Measurements from ENCODE around the gene HOXA5. TPM values are rescaled to one million over a fixed set of nuclear protein-coding genes. Genes with fewer than 3 reads are reported as not detected.
A peak's percentile ranks its signal among the peaks of the same experiment; 100 is the strongest.

The HOXA5 gene
- total and polyA plus RNA-seq, 4 donors = 20.6 to 171 (median 95.6) TPM

GRCh38 chr7:27176524-27176845 is 33.0 kb upstream of the HOXA5 start:
- H3K4me1 ChIP-seq (ENCODE audit: control insufficient read depth, insufficient read depth, low read length) = peaks cover 69% of the 10 kb centered on the region
- DNase-seq (ENCODE audit: low read depth in 4 of 6, low spot score in 6 of 6) = no peak
- H3K27ac ChIP-seq (ENCODE audit: low read depth, low read length) = peak overlapping the region; percentile 85
- H3K36me3 ChIP-seq (ENCODE audit: control insufficient read depth, insufficient read depth, low read length) = peaks cover 9% of the 10 kb centered on the region
- peak overlapping the region; percentile 4 for H3K4me3 ChIP-seq (ENCODE audit: low read depth, low read length)
- WGBS (ENCODE audit: insufficient coverage) = 50% methylated on average over 2 of the region's 3 CpGs
- no peaks in the 10 kb centered on the region for H3K9me3 ChIP-seq (ENCODE audit: control insufficient read depth, insufficient read depth, low read length)
- peaks cover 90% of the 10 kb centered on the region for H3K27me3 ChIP-seq (ENCODE audit: control insufficient read depth, insufficient read depth, low read length)

GRCh38 chr7:27175626-27176523 is 32.4 kb upstream of the HOXA5 start:
- WGBS (ENCODE audit: insufficient coverage) = 46% methylated on average over 39 of the region's 40 CpGs
- H3K9me3 ChIP-seq (ENCODE audit: control insufficient read depth, insufficient read depth, low read length) = no peaks in the 10 kb centered on the region
- H3K27me3 ChIP-seq (ENCODE audit: control insufficient read depth, insufficient read depth, low read length) = peaks cover 92% of the 10 kb centered on the region
- peaks cover 12% of the 10 kb centered on the region for H3K36me3 ChIP-seq (ENCODE audit: control insufficient read depth, insufficient read depth, low read length)
- peaks cover 72% of the 10 kb centered on the region for H3K4me1 ChIP-seq (ENCODE audit: control insufficient read depth, insufficient read depth, low read length)
- peak overlapping the region; percentile 4 for H3K4me3 ChIP-seq (ENCODE audit: low read depth, low read length)
- peak overlapping the region; percentile 85 for H3K27ac ChIP-seq (ENCODE audit: low read depth, low read length)
- no peak for DNase-seq (ENCODE audit: low read depth in 4 of 6, low spot score in 6 of 6)

GRCh38 chr7:27174874-27175625 is 31.6 kb upstream of the HOXA5 start:
- 49% methylated on average over 9 of the region's 12 CpGs for WGBS (ENCODE audit: insufficient coverage)
- H3K9me3 ChIP-seq (ENCODE audit: control insufficient read depth, insufficient read depth, low read length) = no peaks in the 10 kb centered on the region
- H3K27ac ChIP-seq (ENCODE audit: low read depth, low read length) = peak overlapping the region; percentile 85
- peaks cover 64% of the 10 kb centered on the region for H3K4me1 ChIP-seq (ENCODE audit: control insufficient read depth, insufficient read depth, low read length)
- peaks cover 90% of the 10 kb centered on the region for H3K27me3 ChIP-seq (ENCODE audit: control insufficient read depth, insufficient read depth, low read length)
- H3K36me3 ChIP-seq (ENCODE audit: control insufficient read depth, insufficient read depth, low read length) = peaks cover 12% of the 10 kb centered on the region
- peak overlapping the region; percentile 4 for H3K4me3 ChIP-seq (ENCODE audit: low read depth, low read length)
- no peak for DNase-seq (ENCODE audit: low read depth in 4 of 6, low spot score in 6 of 6)

GRCh38 chr7:27173956-27174873 is 30.7 kb upstream of the HOXA5 start, which contains the start of gene HOXA10:
Gene HOXA10, minus strand, starts transcription at chr7:27174320. Its CDS starts 14 bp downstream, at chr7:27174306.
- no peak for DNase-seq (ENCODE audit: low read depth in 4 of 6, low spot score in 6 of 6)
- Histone ChIP-seq H3K9me3 (ENCODE audit: control insufficient read depth, insufficient read depth, low read length) (no peaks in the 10 kb centered on the region), H3K36me3 (ENCODE audit: control insufficient read depth, insufficient read depth, low read length) (peaks cover 13% of the 10 kb centered on the region), H3K27ac (ENCODE audit: low read depth, low read length) (peak within 1 kb of the TSS; percentile 99), H3K4me1 (ENCODE audit: control insufficient read depth, insufficient read depth, low read length) (peaks cover 64% of the 10 kb centered on the region), H3K27me3 (ENCODE audit: control insufficient read depth, insufficient read depth, low read length) (peaks cover 88% of the 10 kb centered on the region), H3K4me3 (ENCODE audit: low read depth, low read length) (peak within 1 kb of the TSS; percentile 63)
- 4% methylated on average over 82 of the region's 82 CpGs for whole genome bisulfite sequencing (ENCODE audit: insufficient coverage)

- Histone ChIP-seq H3K4me1 (ENCODE audit: control insufficient read depth, insufficient read depth, low read length) (peaks cover 68% of the 10 kb centered on the region), H3K4me3 (ENCODE audit: low read depth, low read length) (peak overlapping the region; percentile 63), H3K27me3 (ENCODE audit: control insufficient read depth, insufficient read depth, low read length) (peaks cover 85% of the 10 kb centered on the region), H3K27ac (ENCODE audit: low read depth, low read length) (peak overlapping the region; percentile 99), H3K36me3 (ENCODE audit: control insufficient read depth, insufficient read depth, low read length) (peaks cover 17% of the 10 kb centered on the region), H3K9me3 (ENCODE audit: control insufficient read depth, insufficient read depth, low read length) (no peaks in the 10 kb centered on the region)
- no peak for DNase-seq (ENCODE audit: low read depth in 4 of 6, low spot score in 6 of 6)
- WGBS (ENCODE audit: insufficient coverage) = under 1% methylated on average over 59 of the region's 59 CpGs
Observed at GRCh38 chr7:27173511-27173955, 30.1 kb upstream of the HOXA5 start.

GRCh38 chr7:27172823-27173510 is 29.5 kb upstream of the HOXA5 start:
- Histone ChIP-seq H3K27ac (ENCODE audit: low read depth, low read length) (peak overlapping the region; percentile 99), H3K4me1 (ENCODE audit: control insufficient read depth, insufficient read depth, low read length) (peaks cover 74% of the 10 kb centered on the region), H3K9me3 (ENCODE audit: control insufficient read depth, insufficient read depth, low read length) (no peaks in the 10 kb centered on the region), H3K4me3 (ENCODE audit: low read depth, low read length) (peak overlapping the region; percentile 63), H3K27me3 (ENCODE audit: control insufficient read depth, insufficient read depth, low read length) (peaks cover 79% of the 10 kb centered on the region), H3K36me3 (ENCODE audit: control insufficient read depth, insufficient read depth, low read length) (peaks cover 17% of the 10 kb centered on the region)
- 1% methylated on average over 58 of the region's 58 CpGs for WGBS (ENCODE audit: insufficient coverage)
- peak in 1 of 6 donors; percentile 72 for DNase-seq (ENCODE audit: low read depth in 4 of 6, low spot score in 6 of 6)

- DNase-seq (ENCODE audit: low read depth in 4 of 6, low spot score in 6 of 6) = no peak
- no peaks in the 10 kb centered on the region for H3K9me3 ChIP-seq (ENCODE audit: control insufficient read depth, insufficient read depth, low read length)
- H3K27ac ChIP-seq (ENCODE audit: low read depth, low read length) = peak overlapping the region; percentile 99
- 13% methylated on average over 10 of the region's 10 CpGs for WGBS (ENCODE audit: insufficient coverage)
- peaks cover 72% of the 10 kb centered on the region for H3K4me1 ChIP-seq (ENCODE audit: control insufficient read depth, insufficient read depth, low read length)
- peaks cover 79% of the 10 kb centered on the region for H3K27me3 ChIP-seq (ENCODE audit: control insufficient read depth, insufficient read depth, low read length)
- peaks cover 17% of the 10 kb centered on the region for H3K36me3 ChIP-seq (ENCODE audit: control insufficient read depth, insufficient read depth, low read length)
- H3K4me3 ChIP-seq (ENCODE audit: low read depth, low read length) = peak overlapping the region; percentile 63
Observed at GRCh38 chr7:27172315-27172774, 28.9 kb upstream of the HOXA5 start.

- peak overlapping the region; percentile 63 for H3K4me3 ChIP-seq (ENCODE audit: low read depth, low read length)
- H3K36me3 ChIP-seq (ENCODE audit: control insufficient read depth, insufficient read depth, low read length) = peaks cover 17% of the 10 kb centered on the region
- DNase-seq (ENCODE audit: low read depth in 4 of 6, low spot score in 6 of 6) = no peak
- H3K4me1 ChIP-seq (ENCODE audit: control insufficient read depth, insufficient read depth, low read length) = peaks cover 71% of the 10 kb centered on the region
- H3K27ac ChIP-seq (ENCODE audit: low read depth, low read length) = peak overlapping the region; percentile 99
- 16% methylated on average over 30 of the region's 30 CpGs for WGBS (ENCODE audit: insufficient coverage)
- peaks cover 79% of the 10 kb centered on the region for H3K27me3 ChIP-seq (ENCODE audit: control insufficient read depth, insufficient read depth, low read length)
- no peaks in the 10 kb centered on the region for H3K9me3 ChIP-seq (ENCODE audit: control insufficient read depth, insufficient read depth, low read length)
Observed at GRCh38 chr7:27171637-27172314, 28.3 kb upstream of the HOXA5 start.

Measured in spinal cord (tissue), 10 donors.